ENCODE measurements around the gene GNG3.

GNG3 gene

DNA sequence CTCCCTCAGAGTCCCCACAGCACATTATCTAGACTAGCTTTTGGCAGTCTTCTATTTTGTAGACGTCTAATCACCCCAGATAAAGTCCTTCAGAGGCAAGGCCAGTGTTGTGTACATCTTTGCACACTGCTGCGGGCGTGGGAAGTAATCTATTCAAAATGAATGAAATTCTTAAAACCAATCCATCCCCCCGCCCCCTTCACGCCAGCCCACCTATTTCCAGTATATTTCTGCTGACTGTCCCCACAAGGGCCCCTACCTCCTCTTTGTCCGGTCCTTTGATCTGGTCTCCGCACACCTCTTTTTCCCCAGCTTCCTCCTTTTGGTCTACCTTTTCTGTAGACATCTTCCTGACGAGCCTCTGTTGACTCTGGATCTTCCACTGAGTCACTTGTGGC, 627 bp upstream of the GNG3 start:
- H3F3A ChIP-seq (ENCODE audit: insufficient read depth), result peaks cover 12% of the 10 kb centered on the region; the same call in 1 of the 2 replicates
- no peak overlapping the region for H3K27ac ChIP-seq (ENCODE audit: low read depth, low read length)
- H3K27me3 ChIP-seq (ENCODE audit: low read length), result no peaks in the 10 kb centered on the region
- no peaks in the 10 kb centered on the region for H3K79me2 ChIP-seq (ENCODE audit: insufficient read depth, low read length)
- H3K9ac ChIP-seq (ENCODE audit: low read length), result peak overlapping the region; percentile 56; the same call in 1 of the 2 replicates
- H3K4me2 ChIP-seq (ENCODE audit: low read depth, low read length, poor library complexity, severe bottlenecking), result peak overlapping the region; percentile 69
- no peak overlapping the region for H2AFZ ChIP-seq (ENCODE audit: low read depth, low read length, severe bottlenecking)
- no peaks in the 10 kb centered on the region for H4K20me1 ChIP-seq (ENCODE audit: low read depth, low read length)
- H3K36me3 ChIP-seq (ENCODE audit: low read length), result peaks cover 4% of the 10 kb centered on the region
- no peaks in the 10 kb centered on the region for H3K9me3 ChIP-seq (ENCODE audit: insufficient read depth, low read length)
- no peaks in the 10 kb centered on the region for H3K9me2 ChIP-seq (replicated peaks; ENCODE audit: insufficient read depth, low read length)
- no peak overlapping the region for H3K4me3 ChIP-seq (ENCODE audit: insufficient read depth, low read length, poor library complexity, severe bottlenecking)
- TF ChIP-seq, protein P1, sequence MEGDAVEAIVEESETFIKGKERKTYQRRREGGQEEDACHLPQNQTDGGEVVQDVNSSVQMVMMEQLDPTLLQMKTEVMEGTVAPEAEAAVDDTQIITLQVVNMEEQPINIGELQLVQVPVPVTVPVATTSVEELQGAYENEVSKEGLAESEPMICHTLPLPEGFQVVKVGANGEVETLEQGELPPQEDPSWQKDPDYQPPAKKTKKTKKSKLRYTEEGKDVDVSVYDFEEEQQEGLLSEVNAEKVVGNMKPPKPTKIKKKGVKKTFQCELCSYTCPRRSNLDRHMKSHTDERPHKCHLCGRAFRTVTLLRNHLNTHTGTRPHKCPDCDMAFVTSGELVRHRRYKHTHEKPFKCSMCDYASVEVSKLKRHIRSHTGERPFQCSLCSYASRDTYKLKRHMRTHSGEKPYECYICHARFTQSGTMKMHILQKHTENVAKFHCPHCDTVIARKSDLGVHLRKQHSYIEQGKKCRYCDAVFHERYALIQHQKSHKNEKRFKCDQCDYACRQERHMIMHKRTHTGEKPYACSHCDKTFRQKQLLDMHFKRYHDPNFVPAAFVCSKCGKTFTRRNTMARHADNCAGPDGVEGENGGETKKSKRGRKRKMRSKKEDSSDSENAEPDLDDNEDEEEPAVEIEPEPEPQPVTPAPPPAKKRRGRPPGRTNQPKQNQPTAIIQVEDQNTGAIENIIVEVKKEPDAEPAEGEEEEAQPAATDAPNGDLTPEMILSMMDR (IDR thresholded peaks at IDR 0.05; ENCODE audit: insufficient read depth, low read length, poor library complexity, severe bottlenecking), result no peak
- no peak for TF ChIP-seq EZH2phosphoT487 (conservative IDR thresholded peaks at IDR 0.05; ENCODE audit: low read length)

DNA sequence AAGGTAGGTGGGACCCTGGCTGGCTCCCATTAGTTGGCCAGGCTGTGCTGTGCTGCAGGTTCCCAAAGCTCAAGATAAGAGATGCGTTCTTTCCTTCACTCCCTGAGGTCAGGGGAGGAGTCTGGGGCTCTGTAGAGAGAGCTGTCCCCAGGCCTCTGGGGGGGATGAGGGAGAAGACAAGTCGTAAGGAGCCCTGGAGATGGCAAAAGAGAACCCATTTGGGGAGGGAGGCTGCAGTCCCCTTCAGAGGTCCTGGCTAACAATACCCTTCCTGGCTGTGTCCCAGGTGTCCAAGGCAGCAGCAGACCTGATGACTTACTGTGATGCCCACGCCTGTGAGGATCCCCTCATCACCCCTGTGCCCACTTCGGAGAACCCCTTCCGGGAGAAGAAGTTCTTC, 916 bp downstream of the GNG3 start:
- Histone ChIP-seq H3K27me3 (ENCODE audit: low read length) (no peaks in the 10 kb centered on the region), H3K9me3 (ENCODE audit: insufficient read depth, low read length) (no peaks in the 10 kb centered on the region), H2AFZ (ENCODE audit: low read depth, low read length, severe bottlenecking) (no peak overlapping the region), H3K79me2 (ENCODE audit: insufficient read depth, low read length) (peaks cover 2% of the 10 kb centered on the region; the same call in 1 of the 2 replicates), H3K36me3 (ENCODE audit: low read length) (peaks cover 5% of the 10 kb centered on the region), H4K20me1 (ENCODE audit: low read depth, low read length) (no peaks in the 10 kb centered on the region), H3K4me2 (ENCODE audit: low read depth, low read length, poor library complexity, severe bottlenecking) (no peak overlapping the region), H3K27ac (ENCODE audit: low read depth, low read length) (no peak overlapping the region), H3F3A (ENCODE audit: insufficient read depth) (peaks cover 23% of the 10 kb centered on the region), H3K9me2 (replicated peaks; ENCODE audit: insufficient read depth, low read length) (no peaks in the 10 kb centered on the region), H3K9ac (ENCODE audit: low read length) (no peak overlapping the region), H3K4me3 (ENCODE audit: insufficient read depth, low read length, poor library complexity, severe bottlenecking) (no peak overlapping the region)
- TF ChIP-seq, protein P1 (IDR thresholded peaks at IDR 0.05; ENCODE audit: insufficient read depth, low read length, poor library complexity, severe bottlenecking), result no peak
- no peak for TF ChIP-seq EZH2phosphoT487 (conservative IDR thresholded peaks at IDR 0.05; ENCODE audit: low read length)

DNA sequence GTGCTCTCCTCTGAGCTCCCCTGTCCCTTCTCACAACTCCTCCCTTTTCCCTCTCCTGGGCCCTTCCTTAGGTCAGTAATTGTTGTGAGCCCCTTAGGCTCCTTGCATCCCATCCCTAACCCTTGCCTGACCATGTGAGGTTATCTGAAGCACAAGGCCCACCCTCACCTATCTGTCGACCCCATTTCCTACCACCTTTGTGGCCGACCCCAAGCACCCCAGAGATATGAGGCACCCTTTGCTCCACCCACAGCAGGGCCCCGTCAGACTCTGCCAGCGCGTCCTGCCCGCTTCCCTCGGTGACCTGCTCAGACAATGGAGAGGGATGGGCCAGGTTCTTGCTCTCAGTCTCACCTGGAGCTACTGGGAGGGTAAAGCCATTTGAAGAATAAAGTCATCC, 1.3 kb downstream of the GNG3 start:
- TF ChIP-seq EZH2phosphoT487 (conservative IDR thresholded peaks at IDR 0.05; ENCODE audit: low read length), result no peak
- TF ChIP-seq, protein P1 (IDR thresholded peaks at IDR 0.05; ENCODE audit: insufficient read depth, low read length, poor library complexity, severe bottlenecking), result no peak
- Histone ChIP-seq H3K9ac (ENCODE audit: low read length) (no peak overlapping the region), H3K4me3 (ENCODE audit: insufficient read depth, low read length, poor library complexity, severe bottlenecking) (no peak overlapping the region), H3K9me3 (ENCODE audit: insufficient read depth, low read length) (no peaks in the 10 kb centered on the region), H3K4me2 (ENCODE audit: low read depth, low read length, poor library complexity, severe bottlenecking) (no peak overlapping the region), H3K36me3 (ENCODE audit: low read length) (peaks cover 8% of the 10 kb centered on the region), H3K27me3 (ENCODE audit: low read length) (no peaks in the 10 kb centered on the region), H3K27ac (ENCODE audit: low read depth, low read length) (no peak overlapping the region), H3K9me2 (replicated peaks; ENCODE audit: insufficient read depth, low read length) (no peaks in the 10 kb centered on the region), H3K79me2 (ENCODE audit: insufficient read depth, low read length) (peaks cover 5% of the 10 kb centered on the region; the same call in 1 of the 2 replicates), H2AFZ (ENCODE audit: low read depth, low read length, severe bottlenecking) (no peak overlapping the region), H4K20me1 (ENCODE audit: low read depth, low read length) (no peaks in the 10 kb centered on the region), H3F3A (ENCODE audit: insufficient read depth) (peaks cover 24% of the 10 kb centered on the region)

Measured in SU-DHL-6 (cell line).